Suprapubic skin (tissue), 4 donors: ENCODE data around the gene SPC24.

Experiments used
- EP300 ChIP-seq: sonication (generic); formaldehyde crosslinking; IDR thresholded peaks from one replicate; pipeline ENCODE4 v1.6.1; 2017; ENCODE audit warnings: antibody characterized with exemption
- POLR2A ChIP-seq, 2 donors: fragments of 450-650 bp; IDR thresholded peaks; one replicate each; pipeline ENCODE4 v1.6.1; 2017; ENCODE audit warnings: antibody characterized with exemption in 2 of 2, mild to moderate bottlenecking in 2 of 2, moderate library complexity in 2 of 2
- POLR2AphosphoS5 ChIP-seq, 3 donors: sonication (generic); formaldehyde crosslinking; IDR thresholded peaks; one replicate each; pipeline ENCODE4 v1.6.1; 2017; ENCODE audit warnings: antibody characterized with exemption in 3 of 3
- TF ChIP-seq, protein P1 (sequence below), 2 donors: fragments of 200-600 bp in 1 of 2; fragments of 450-650 bp in 1 of 2; sonication (generic) in 1 of 2; IDR thresholded peaks; one replicate each; pipeline ENCODE4 v1.5.1; 2016 to 2019; ENCODE audit warnings: antibody characterized with exemption in 2 of 2, mild to moderate bottlenecking in 1 of 2, moderate library complexity in 1 of 2

DNA sequence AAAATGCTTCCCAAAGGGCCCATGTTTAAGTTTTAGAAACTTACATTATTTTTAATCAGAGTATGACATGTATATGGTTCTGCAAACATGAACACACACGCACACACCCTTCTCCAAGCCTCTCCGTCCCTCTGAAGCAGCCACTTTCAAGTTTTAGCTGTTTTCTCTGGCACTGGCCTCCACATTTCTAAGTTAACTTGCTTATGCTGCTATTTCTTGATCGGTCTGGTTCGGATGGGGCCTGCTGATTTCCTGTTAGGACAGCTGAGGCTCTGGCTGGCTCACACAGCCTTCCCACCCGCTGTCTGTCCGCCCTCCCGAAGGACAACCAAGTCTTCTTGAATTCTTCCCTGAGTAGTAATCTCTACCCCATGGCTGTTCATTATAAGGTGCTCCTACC, 4.4 kb downstream of the SPC24 start:
- TF ChIP-seq POLR2AphosphoS5 (IDR thresholded peaks at IDR 0.05) (no peak), POLR2A (IDR thresholded peaks at IDR 0.05) (no peak), EP300 (no peak)
- TF ChIP-seq, protein P1, sequence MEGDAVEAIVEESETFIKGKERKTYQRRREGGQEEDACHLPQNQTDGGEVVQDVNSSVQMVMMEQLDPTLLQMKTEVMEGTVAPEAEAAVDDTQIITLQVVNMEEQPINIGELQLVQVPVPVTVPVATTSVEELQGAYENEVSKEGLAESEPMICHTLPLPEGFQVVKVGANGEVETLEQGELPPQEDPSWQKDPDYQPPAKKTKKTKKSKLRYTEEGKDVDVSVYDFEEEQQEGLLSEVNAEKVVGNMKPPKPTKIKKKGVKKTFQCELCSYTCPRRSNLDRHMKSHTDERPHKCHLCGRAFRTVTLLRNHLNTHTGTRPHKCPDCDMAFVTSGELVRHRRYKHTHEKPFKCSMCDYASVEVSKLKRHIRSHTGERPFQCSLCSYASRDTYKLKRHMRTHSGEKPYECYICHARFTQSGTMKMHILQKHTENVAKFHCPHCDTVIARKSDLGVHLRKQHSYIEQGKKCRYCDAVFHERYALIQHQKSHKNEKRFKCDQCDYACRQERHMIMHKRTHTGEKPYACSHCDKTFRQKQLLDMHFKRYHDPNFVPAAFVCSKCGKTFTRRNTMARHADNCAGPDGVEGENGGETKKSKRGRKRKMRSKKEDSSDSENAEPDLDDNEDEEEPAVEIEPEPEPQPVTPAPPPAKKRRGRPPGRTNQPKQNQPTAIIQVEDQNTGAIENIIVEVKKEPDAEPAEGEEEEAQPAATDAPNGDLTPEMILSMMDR (IDR thresholded peaks at IDR 0.05), result no peak
